Astrocyte of the spinal cord (primary cell): ENCODE data around the gene EHD1.

Source experiments
- DNase-seq: peaks from one replicate; pipeline ENCODE4 v3.0.0; 2011; ENCODE audit warnings: low read depth, low spot score
- H3K4me3 ChIP-seq: 2 replicates; pipeline ENCODE4 v1.5.1; 2011; ENCODE audit warnings: low read depth, mild to moderate bottlenecking, low read length, moderate library complexity
- in situ Hi-C: cut with HindIII; loops from 2 replicates; pipeline ENCODE4 v1.10.0; 2017; ENCODE audit warnings: low sequenced_read_pairs
- TF ChIP-seq, protein P1 (sequence below): IDR thresholded peaks from 2 replicates; pipeline ENCODE4 v1.5.1; 2012; ENCODE audit warnings: low read depth, mild to moderate bottlenecking, low read length, inconsistent platforms

Gene EHD1

DNA sequence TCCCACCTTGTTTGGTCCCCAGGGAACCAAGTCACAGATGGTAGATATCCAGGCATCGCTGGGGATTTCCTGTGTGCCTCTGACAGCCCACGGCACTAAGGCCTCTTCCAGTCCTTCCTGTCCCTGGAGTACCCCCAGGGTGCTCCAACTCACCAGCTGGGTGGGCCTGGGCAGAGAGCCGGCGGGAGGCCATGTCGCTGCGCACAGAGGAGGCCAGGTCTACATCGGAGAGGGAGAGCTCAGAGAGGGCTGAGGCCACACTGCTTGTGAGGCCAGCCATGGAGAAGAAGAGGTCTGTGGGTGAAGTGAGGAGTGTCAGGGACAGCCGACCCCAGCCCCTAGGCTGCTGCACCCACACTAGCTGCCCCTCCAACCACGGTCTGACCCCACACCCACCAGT, 33.3 kb upstream of the EHD1 start:
- DNase-seq = no peak
- TF ChIP-seq, protein P1, sequence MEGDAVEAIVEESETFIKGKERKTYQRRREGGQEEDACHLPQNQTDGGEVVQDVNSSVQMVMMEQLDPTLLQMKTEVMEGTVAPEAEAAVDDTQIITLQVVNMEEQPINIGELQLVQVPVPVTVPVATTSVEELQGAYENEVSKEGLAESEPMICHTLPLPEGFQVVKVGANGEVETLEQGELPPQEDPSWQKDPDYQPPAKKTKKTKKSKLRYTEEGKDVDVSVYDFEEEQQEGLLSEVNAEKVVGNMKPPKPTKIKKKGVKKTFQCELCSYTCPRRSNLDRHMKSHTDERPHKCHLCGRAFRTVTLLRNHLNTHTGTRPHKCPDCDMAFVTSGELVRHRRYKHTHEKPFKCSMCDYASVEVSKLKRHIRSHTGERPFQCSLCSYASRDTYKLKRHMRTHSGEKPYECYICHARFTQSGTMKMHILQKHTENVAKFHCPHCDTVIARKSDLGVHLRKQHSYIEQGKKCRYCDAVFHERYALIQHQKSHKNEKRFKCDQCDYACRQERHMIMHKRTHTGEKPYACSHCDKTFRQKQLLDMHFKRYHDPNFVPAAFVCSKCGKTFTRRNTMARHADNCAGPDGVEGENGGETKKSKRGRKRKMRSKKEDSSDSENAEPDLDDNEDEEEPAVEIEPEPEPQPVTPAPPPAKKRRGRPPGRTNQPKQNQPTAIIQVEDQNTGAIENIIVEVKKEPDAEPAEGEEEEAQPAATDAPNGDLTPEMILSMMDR = no peak
- in situ Hi-C loops = no loop called here
- no peak overlapping the region for H3K4me3 ChIP-seq

DNA sequence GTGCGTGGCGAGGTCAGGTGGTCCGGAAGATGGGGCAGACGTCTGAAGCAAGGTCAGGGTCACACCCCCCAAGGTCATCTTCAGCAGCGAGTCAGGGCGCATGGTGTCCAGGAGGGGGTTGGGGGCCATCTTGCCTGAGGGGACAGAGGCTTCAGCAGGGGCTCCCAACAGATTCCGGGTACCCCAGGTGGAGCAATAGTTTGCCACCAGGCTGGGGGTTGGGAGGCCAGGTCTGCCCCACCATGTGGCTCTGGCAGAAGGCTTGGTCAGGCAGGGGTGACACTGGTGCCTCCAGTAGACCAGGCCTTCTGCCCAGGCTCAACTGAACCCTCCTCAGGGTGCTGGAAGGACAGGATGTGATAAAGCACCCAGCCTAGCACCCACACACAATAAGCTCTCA, 32.7 kb upstream of the EHD1 start:
- in situ Hi-C loops = no loop called here
- TF ChIP-seq, protein P1 = no peak
- DNase-seq = no peak
- no peak overlapping the region for H3K4me3 ChIP-seq

DNA sequence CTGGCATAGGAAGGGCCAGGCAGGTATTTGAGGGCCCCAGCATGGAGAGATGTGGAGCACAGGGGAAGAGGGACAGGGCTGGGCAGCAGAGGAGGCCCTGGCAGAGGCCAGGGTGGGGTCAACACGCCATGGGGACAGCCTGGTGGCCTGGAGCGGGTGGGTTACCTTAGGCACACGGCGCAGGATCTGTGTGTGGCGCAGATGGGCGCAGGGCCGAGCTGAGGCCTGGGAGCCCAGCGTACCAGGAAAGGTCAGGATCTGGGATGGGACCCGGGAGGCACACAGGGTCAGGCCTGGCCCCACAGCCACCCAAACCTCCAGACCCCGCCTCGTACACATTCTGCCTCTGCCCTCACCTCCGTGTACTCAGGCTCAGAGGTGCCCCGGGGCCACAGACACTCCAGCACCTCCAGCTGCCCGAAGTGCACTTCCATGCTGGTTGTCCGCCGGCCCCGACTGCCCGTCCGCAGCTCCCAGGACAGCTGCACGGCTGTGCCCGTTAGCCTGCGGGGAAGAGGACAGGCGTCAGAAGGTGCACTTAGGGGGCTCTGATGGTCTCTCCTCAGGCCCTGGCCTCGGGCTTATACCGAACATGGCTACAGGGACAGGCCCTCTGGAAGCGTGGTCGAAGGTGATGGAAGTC, 32.2 kb upstream of the EHD1 start:
- no peak for DNase-seq
- no peak overlapping the region for H3K4me3 ChIP-seq
- TF ChIP-seq, protein P1 = no peak
- in situ Hi-C loops = no loop called here

DNA sequence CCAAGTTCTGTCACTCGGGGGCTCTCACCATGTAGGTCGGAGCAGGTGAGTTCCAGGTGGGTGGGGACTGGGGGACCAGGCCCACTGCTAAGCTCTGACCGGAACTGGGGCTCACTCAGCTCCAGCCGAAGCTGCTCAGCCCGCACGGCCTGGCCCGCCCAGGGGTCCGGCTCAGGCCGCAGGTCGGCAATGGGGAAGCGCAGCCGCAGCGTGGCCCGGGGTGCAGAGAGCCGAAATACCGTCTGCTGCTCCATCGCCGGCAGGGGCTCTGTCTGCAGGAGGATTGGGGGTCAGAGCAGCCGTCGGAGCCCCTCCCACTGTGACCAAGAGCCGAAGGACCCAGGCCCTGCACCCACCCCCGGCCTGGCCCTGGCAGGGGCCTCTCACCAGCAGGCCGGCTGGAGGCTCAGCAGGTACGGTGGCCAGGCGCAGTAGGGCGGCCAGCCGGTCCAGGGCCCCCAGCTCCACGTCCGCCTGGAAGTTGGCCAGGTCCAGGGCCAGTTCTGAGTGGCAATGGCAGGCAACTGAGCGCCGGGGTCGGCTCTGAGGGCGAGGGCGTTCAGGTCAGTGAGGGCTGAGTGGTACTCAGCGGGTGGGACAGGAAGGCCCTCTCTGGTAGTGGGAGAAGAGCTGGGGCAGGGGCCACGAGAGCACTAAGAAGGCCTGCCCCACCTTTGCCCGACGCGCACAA, 31.4 kb upstream of the EHD1 start:
- no peak overlapping the region for H3K4me3 ChIP-seq
- in situ Hi-C loops = no loop called here
- no peak for DNase-seq
- TF ChIP-seq, protein P1 = no peak

DNA sequence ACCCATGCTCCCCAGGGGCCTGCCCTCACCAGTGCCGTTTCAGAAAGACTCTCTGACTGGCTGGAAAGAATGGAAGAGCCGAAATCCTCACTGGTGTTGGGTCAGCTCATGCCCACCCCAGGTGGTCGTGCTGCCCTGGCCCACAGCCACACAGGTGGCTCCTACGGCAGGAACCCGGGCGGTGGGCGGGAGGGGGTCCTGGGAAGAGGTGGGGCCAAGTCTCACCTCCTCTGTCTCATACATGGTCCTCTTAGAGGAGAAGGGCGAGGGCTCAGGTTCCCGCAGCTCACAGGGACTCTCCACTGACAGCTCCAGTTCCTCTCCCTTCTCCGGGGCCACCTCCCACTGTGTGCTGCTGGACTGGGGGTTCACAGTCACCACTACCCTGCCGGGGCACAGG, 30.3 kb upstream of the EHD1 start:
- no peak overlapping the region for H3K4me3 ChIP-seq
- DNase-seq = no peak
- in situ Hi-C loops = no loop called here
- TF ChIP-seq, protein P1 = no peak

DNA sequence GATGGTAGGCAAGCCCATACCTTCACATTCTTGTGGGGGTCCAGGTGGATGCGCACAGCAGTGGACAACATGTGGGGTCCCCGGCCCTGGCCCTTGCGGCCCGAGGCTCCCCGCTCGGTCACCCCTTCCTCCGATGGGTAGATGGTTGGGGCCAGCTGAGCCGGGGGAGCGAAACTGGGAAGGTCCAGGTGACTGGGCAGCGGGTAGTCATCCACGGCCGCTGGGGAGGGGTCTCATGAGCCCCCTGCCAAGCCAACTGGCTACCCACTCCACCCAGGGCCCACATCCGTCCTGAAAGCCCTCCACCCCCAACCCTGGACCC, 27.9 kb upstream of the EHD1 start:
- in situ Hi-C loops = no loop called here
- DNase-seq = no peak
- TF ChIP-seq, protein P1 = no peak
- H3K4me3 ChIP-seq = no peak overlapping the region
